ENCODE data around the gene RGL3.
"Not testable (repeated sequence)": the region's sequence is repeated elsewhere in the genome, so short reads cannot be mapped to it uniquely, and the experiment has no call there.

The RGL3 gene

GRCh38 chr19:11356074-11356397 is 63.1 kb downstream of the RGL3 start:
- DNase-seq: no peak

- DNase-seq: peak; percentile 91
Observed at GRCh38 chr19:11355160-11356073, 63.7 kb downstream of the RGL3 start, which contains the start of gene PLPPR2. PLPPR2 (plus strand) TSS chr19:11355432; CDS start chr19:11357674, 2,242 bp downstream.

GRCh38 chr19:11354102-11354501 is 65.0 kb downstream of the RGL3 start:
- DNase-seq: not testable (repeated sequence)

GRCh38 chr19:11349171-11349570 is 69.9 kb downstream of the RGL3 start:
- DNase-seq: no peak

GRCh38 chr19:11347546-11348039 is 71.5 kb downstream of the RGL3 start:
- no peak for DNase-seq

- peak; percentile 99 for DNase-seq
Observed at GRCh38 chr19:11346104-11346940, 72.8 kb downstream of the RGL3 start, which contains the start of the genes CCDC159 and TMEM205. CCDC159 (plus strand) TSS chr19:11346519; CDS start chr19:11346607, 88 bp downstream. TMEM205 (minus strand) TSS chr19:11346268; CDS start chr19:11345619, 649 bp downstream.

GRCh38 chr19:11345122-11345803 is 73.9 kb downstream of the RGL3 start:
- peak; percentile 6 for DNase-seq
